DOHH2 (cell line): ENCODE measurements around the gene PRKCZ.

Experiments used
- H3F3A ChIP-seq: fragments of 200-600 bp; sonication (generic), shearing (Covaris generic); 2 replicates; pipeline ENCODE4 v1.6.0; 2016; ENCODE audit warnings: antibody characterized with exemption, mild to moderate bottlenecking; ENCODE audit not compliant: control insufficient read depth, insufficient read depth
- H3K27ac ChIP-seq: fragments of 200-600 bp; sonication (generic); 2 replicates; pipeline ENCODE4 v1.5.1; 2014; ENCODE audit warnings: low read depth, mild to moderate bottlenecking, low read length, moderate library complexity
- H3K27me3 ChIP-seq: fragments of 200-600 bp; sonication (generic); 2 replicates; pipeline ENCODE4 v1.6.1; 2014; ENCODE audit warnings: mild to moderate bottlenecking, low read length, mixed read lengths; ENCODE audit not compliant: control insufficient read depth
- H3K36me3 ChIP-seq: fragments of 200-600 bp; sonication (generic); 2 replicates; pipeline ENCODE4 v1.6.1; 2014; ENCODE audit warnings: mild to moderate bottlenecking, low read length, moderate library complexity, mixed read lengths; ENCODE audit not compliant: control insufficient read depth
- H3K4me1 ChIP-seq: fragments of 200-600 bp; sonication (generic); 2 replicates; pipeline ENCODE4 v1.6.1; 2014; ENCODE audit warnings: mild to moderate bottlenecking, low read length, mixed read lengths; ENCODE audit not compliant: control insufficient read depth
- H3K4me2 ChIP-seq: fragments of 200-600 bp; sonication (generic); 2 replicates; pipeline ENCODE4 v1.6.0; 2014; ENCODE audit warnings: mild to moderate bottlenecking, low read length, moderate library complexity
- H3K4me3 ChIP-seq: fragments of 200-600 bp; sonication (generic); 2 replicates; pipeline ENCODE4 v1.5.1; 2014; ENCODE audit warnings: mild to moderate bottlenecking, low read length, mixed read lengths
- H3K79me2 ChIP-seq: fragments of 200-600 bp; sonication (generic); 2 replicates; pipeline ENCODE4 v1.6.1; 2014; ENCODE audit warnings: mild to moderate bottlenecking, low read length, mixed read lengths; ENCODE audit not compliant: control insufficient read depth
- H3K9me2 ChIP-seq: fragments of 200-600 bp; sonication (generic); replicated peaks from 2 replicates; pipeline ENCODE4 v1.6.1; 2014; ENCODE audit warnings: mild to moderate bottlenecking, low read length, mixed read lengths; ENCODE audit not compliant: control insufficient read depth
- H3K9me3 ChIP-seq: fragments of 200-600 bp; sonication (generic); 2 replicates; pipeline ENCODE4 v1.6.1; 2014; ENCODE audit warnings: antibody characterized with exemption, low read length, mixed read lengths; ENCODE audit not compliant: control insufficient read depth, insufficient read depth
- H4K20me1 ChIP-seq: fragments of 200-600 bp; sonication (generic); 2 replicates; pipeline ENCODE4 v1.6.0; 2014; ENCODE audit warnings: low read depth, mild to moderate bottlenecking, antibody characterized with exemption, low read length, moderate library complexity; ENCODE audit not compliant: control insufficient read depth, insufficient read depth
- CTCF ChIP-seq: fragments of 200-600 bp; sonication (generic); IDR thresholded peaks from one replicate; pipeline ENCODE4 v1.5.1; 2014; ENCODE audit warnings: antibody characterized with exemption, mild to moderate bottlenecking, low read depth, low read length; ENCODE audit not compliant: poor library complexity, severe bottlenecking
- EZH2phosphoT487 ChIP-seq: fragments of 200-600 bp; sonication (generic); IDR thresholded peaks from 2 replicates; pipeline ENCODE4 v1.6.1; 2017; ENCODE audit warnings: borderline replicate concordance, mild to moderate bottlenecking, antibody characterized with exemption, low read length, moderate library complexity, mixed read lengths

The PRKCZ gene

GRCh38 chr1:2232916-2233438, 182.8 kb downstream of the PRKCZ start:
- Histone ChIP-seq H3F3A (no peaks in the 10 kb centered on the region), H3K9me3 (no peaks in the 10 kb centered on the region), H3K4me3 (no peak overlapping the region), H3K9me2 (no peaks in the 10 kb centered on the region), H3K27me3 (peaks cover 14% of the 10 kb centered on the region), H3K36me3 (no peaks in the 10 kb centered on the region), H3K4me1 (peaks cover 17% of the 10 kb centered on the region), H3K4me2 (no peak overlapping the region), H3K27ac (no peak overlapping the region), H4K20me1 (0 out of 2 replicates have a peak, but pooled peaks cover 7% of the 10 kb centered on the region), H3K79me2 (no peaks in the 10 kb centered on the region)
- TF ChIP-seq CTCF: no peak
- TF ChIP-seq EZH2phosphoT487: no peak

GRCh38 chr1:2233468-2233867, 183.3 kb downstream of the PRKCZ start:
- no peaks in the 10 kb centered on the region for H3K9me3 ChIP-seq
- H3K79me2 ChIP-seq: no peaks in the 10 kb centered on the region
- no peak for TF ChIP-seq CTCF
- no peak for TF ChIP-seq EZH2phosphoT487
- H4K20me1 ChIP-seq: 0 out of 2 replicates have a peak, but pooled peaks cover 7% of the 10 kb centered on the region
- H3K4me2 ChIP-seq: no peak overlapping the region
- peaks cover 14% of the 10 kb centered on the region for H3K27me3 ChIP-seq
- H3K9me2 ChIP-seq: no peaks in the 10 kb centered on the region
- peaks cover 17% of the 10 kb centered on the region for H3K4me1 ChIP-seq
- H3K27ac ChIP-seq: no peak overlapping the region
- H3K4me3 ChIP-seq: no peak overlapping the region
- H3F3A ChIP-seq: no peaks in the 10 kb centered on the region
- no peaks in the 10 kb centered on the region for H3K36me3 ChIP-seq

- Histone ChIP-seq H3K4me3 (no peak overlapping the region), H3F3A (no peaks in the 10 kb centered on the region)
- TF ChIP-seq EZH2phosphoT487 (no peak), CTCF (no peak)
Measured at GRCh38 chr1:2233997-2234761, 184.0 kb downstream of the PRKCZ start.

More at GRCh38 chr1:2233997-2234761, 184.0 kb downstream of the PRKCZ start:
- H4K20me1 ChIP-seq: 0 out of 2 replicates have a peak, but pooled peaks cover 7% of the 10 kb centered on the region
- H3K9me2 ChIP-seq: no peaks in the 10 kb centered on the region
- no peaks in the 10 kb centered on the region for H3K36me3 ChIP-seq
- H3K9me3 ChIP-seq: no peaks in the 10 kb centered on the region
- peaks cover 14% of the 10 kb centered on the region for H3K4me1 ChIP-seq
- H3K27ac ChIP-seq: no peak overlapping the region
- H3K79me2 ChIP-seq: no peaks in the 10 kb centered on the region
- H3K27me3 ChIP-seq: peaks cover 10% of the 10 kb centered on the region
- H3K4me2 ChIP-seq: no peak overlapping the region; the same call in 1 of the 2 replicates
